GM19023 (cell line): ENCODE results near the gene SEMA5B.

Source experiments
- ATAC-seq: cut with Tn5 transposase; IDR thresholded peaks from one replicate; pipeline ENCODE4 v1.9.1; 2021; ENCODE audit warnings: mild to moderate bottlenecking, moderate library complexity; ENCODE audit not compliant: unreplicated experiment

The SEMA5B gene

GRCh38 chr3:122928396-122929187 is 99.0 kb downstream of the SEMA5B start:
- ATAC-seq = no peak

GRCh38 chr3:122927726-122928125 is 99.8 kb downstream of the SEMA5B start:
- ATAC-seq = no peak

GRCh38 chr3:122926811-122927210 is 100.8 kb downstream of the SEMA5B start:
- no peak for ATAC-seq

GRCh38 chr3:122926322-122926721 is 101.2 kb downstream of the SEMA5B start:
- no peak for ATAC-seq

GRCh38 chr3:122925756-122926155 is 101.8 kb downstream of the SEMA5B start:
- ATAC-seq = no peak

- no peak for ATAC-seq
Measured at GRCh38 chr3:122924056-122924455, 103.5 kb downstream of the SEMA5B start.

GRCh38 chr3:122923611-122924010 is 104.0 kb downstream of the SEMA5B start:
- ATAC-seq = no peak

- no peak for ATAC-seq
Measured at GRCh38 chr3:122921791-122922651, 105.5 kb downstream of the SEMA5B start.

GRCh38 chr3:122920986-122921385 is 106.6 kb downstream of the SEMA5B start:
- ATAC-seq = no peak

GRCh38 chr3:122919291-122919610 is 108.3 kb downstream of the SEMA5B start:
- ATAC-seq = no peak

GRCh38 chr3:122918576-122919290 is 108.8 kb downstream of the SEMA5B start:
- ATAC-seq = no peak

- no peak for ATAC-seq
Measured at GRCh38 chr3:122917412-122917811, 110.2 kb downstream of the SEMA5B start.

GRCh38 chr3:122916580-122916979 is 111.0 kb downstream of the SEMA5B start:
- no peak for ATAC-seq

GRCh38 chr3:122916084-122916483 is 111.5 kb downstream of the SEMA5B start:
- no peak for ATAC-seq

GRCh38 chr3:122915300-122916055 is 112.1 kb downstream of the SEMA5B start:
- no peak for ATAC-seq

GRCh38 chr3:122913539-122914100 is 113.9 kb downstream of the SEMA5B start:
- no peak for ATAC-seq

GRCh38 chr3:122912772-122913538 is 114.6 kb downstream of the SEMA5B start:
- ATAC-seq = no peak

- ATAC-seq = no peak
Measured at GRCh38 chr3:122911901-122912300, 115.7 kb downstream of the SEMA5B start.

GRCh38 chr3:122908251-122908650 is 119.3 kb downstream of the SEMA5B start:
- no peak for ATAC-seq

GRCh38 chr3:122907471-122907870 is 120.1 kb downstream of the SEMA5B start:
- no peak for ATAC-seq
